Activated T-helper 2 cell treated with anti-CD3 and anti-CD28 coated beads, Interferon-gamma antibody, Interleukin-2, Interleukin-4, amounts not matched to agents 10 μg/mL and 5 μg/mL and 100 μg/mL, durations not matched to agents 14 hours and 24 hours and 36 hours (primary cell): ENCODE results near the gene SERPING1. TPM values are rescaled to one million over a fixed set of nuclear protein-coding genes. Genes with fewer than 3 reads are reported as not detected.
"Not testable (repeated sequence)": the region's sequence is repeated elsewhere in the genome, so short reads cannot be mapped to it uniquely, and the experiment has no call there.

Experiments
- DNase-seq: peaks from one replicate; pipeline ENCODE4 v3.0.0; 2021; ENCODE audit warnings: low spot score
- H3K27ac Mint-ChIP-seq: one replicate; pipeline ENCODE4 v1.8.0; 2021; ENCODE audit warnings: mixed read lengths
- H3K27me3 Mint-ChIP-seq: one replicate; pipeline ENCODE4 v1.8.0; 2021; ENCODE audit warnings: low read depth, mixed read lengths
- H3K36me3 Mint-ChIP-seq: one replicate; pipeline ENCODE4 v1.8.0; 2021; ENCODE audit warnings: low read depth, mixed read lengths
- H3K4me1 Mint-ChIP-seq: one replicate; pipeline ENCODE4 v1.8.0; 2021; ENCODE audit warnings: low read depth, mixed read lengths
- H3K4me3 Mint-ChIP-seq: one replicate; pipeline ENCODE4 v1.8.0; 2021; ENCODE audit warnings: low read depth, mild to moderate bottlenecking, moderate library complexity, mixed read lengths
- H3K9me3 Mint-ChIP-seq: one replicate; pipeline ENCODE4 v1.8.0; 2021; ENCODE audit warnings: mixed read lengths
- intact Hi-C: fragments of 100-400 bp; cut with micrococcal nuclease; formaldehyde crosslinking; loops from one replicate; pipeline ENCODE4 v1.15.1; 2023
- total RNA-seq: library from RNA; stranded (reverse); gene quantifications from 2 replicates; pipeline ENCODE4 v1.2.3, GENCODE V29; 2022

Gene SERPING1
- total RNA-seq, 1 donor from 2014 or later: not detected

DNA sequence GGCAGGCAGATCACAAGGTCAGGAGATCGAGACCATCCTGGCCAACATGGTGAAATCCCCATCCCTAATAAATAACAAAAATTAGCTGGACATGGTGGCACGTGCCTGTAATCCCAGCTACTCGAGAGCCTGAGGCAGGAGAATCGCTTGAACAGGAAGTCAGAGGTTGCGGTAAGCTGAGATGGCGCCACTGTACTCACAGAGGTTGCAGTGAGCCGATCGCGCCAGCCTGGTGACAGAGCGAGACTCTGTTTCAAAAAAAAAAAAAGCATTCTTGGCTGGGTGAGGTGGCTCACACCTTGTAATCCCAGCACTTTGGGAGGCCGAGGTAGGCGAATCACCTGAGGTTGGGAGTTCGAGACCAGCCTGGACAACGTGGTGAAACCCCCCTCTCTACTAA is 54.7 kb downstream of the SERPING1 start:
- H3K4me3 Mint-ChIP-seq, H3K9me3 Mint-ChIP-seq, H3K36me3 Mint-ChIP-seq, H3K27ac Mint-ChIP-seq, DNase-seq, intact Hi-C loops: not testable (repeated sequence)
- peaks cover 46% of the 10 kb centered on the region for H3K4me1 Mint-ChIP-seq
- peaks cover 17% of the 10 kb centered on the region for H3K27me3 Mint-ChIP-seq

GRCh38 chr11:57652662-57653061 is 55.2 kb downstream of the SERPING1 start:
- no peak overlapping the region for H3K27ac Mint-ChIP-seq
- H3K4me1 Mint-ChIP-seq: peaks cover 44% of the 10 kb centered on the region
- H3K4me3 Mint-ChIP-seq: no peak overlapping the region
- H3K27me3 Mint-ChIP-seq: peaks cover 12% of the 10 kb centered on the region
- intact Hi-C loops: no loop called here
- no peak for DNase-seq
- H3K36me3 Mint-ChIP-seq: peaks cover 2% of the 10 kb centered on the region
- H3K9me3 Mint-ChIP-seq: no peaks in the 10 kb centered on the region

GRCh38 chr11:57653163-57653562 is 55.7 kb downstream of the SERPING1 start:
- Mint-ChIP-seq H3K27me3 (peaks cover 7% of the 10 kb centered on the region), H3K9me3 (no peaks in the 10 kb centered on the region), H3K36me3 (peaks cover 5% of the 10 kb centered on the region), H3K27ac (no peak overlapping the region), H3K4me1 (peaks cover 43% of the 10 kb centered on the region), H3K4me3 (no peak overlapping the region)
- intact Hi-C loops: no loop called here
- no peak for DNase-seq

GRCh38 chr11:57656885-57657193 is 59.4 kb downstream of the SERPING1 start:
- intact Hi-C loops: loop anchor here (1.0 to 2.0 kb wide), 5 partner anchors 10 to 921 kb away; partner anchors contain the start of genes MED19, SELENOH, TIMM10 and TMX2
- no peak for DNase-seq
- peaks cover 30% of the 10 kb centered on the region for H3K36me3 Mint-ChIP-seq
- no peaks in the 10 kb centered on the region for H3K9me3 Mint-ChIP-seq
- H3K27ac Mint-ChIP-seq: peak overlapping the region; percentile 60
- H3K4me3 Mint-ChIP-seq: peak overlapping the region; percentile 54
- no peaks in the 10 kb centered on the region for H3K27me3 Mint-ChIP-seq
- peaks cover 26% of the 10 kb centered on the region for H3K4me1 Mint-ChIP-seq

- H3K27ac Mint-ChIP-seq: peak within 1 kb of the TSS; percentile 94
- peaks cover 26% of the 10 kb centered on the region for H3K4me1 Mint-ChIP-seq
- H3K4me3 Mint-ChIP-seq: peak within 1 kb of the TSS; percentile 99
- DNase-seq: peak; percentile 99
- peaks cover 34% of the 10 kb centered on the region for H3K36me3 Mint-ChIP-seq
- no peaks in the 10 kb centered on the region for H3K9me3 Mint-ChIP-seq
- intact Hi-C loops: loop anchor here (1.0 to 2.0 kb wide), 5 partner anchors 10 to 921 kb away; partner anchors contain the start of genes MED19, SELENOH, TIMM10 and TMX2
- no peaks in the 10 kb centered on the region for H3K27me3 Mint-ChIP-seq
Observed at GRCh38 chr11:57657194-57658022, 59.9 kb downstream of the SERPING1 start, which contains the start of gene CLP1. Gene CLP1, plus strand, starts transcription at chr11:57657762. Its CDS starts 1,715 bp downstream, at chr11:57659477.

- no peak for DNase-seq
Observed at GRCh38 chr11:57658023-57658361, 60.5 kb downstream of the SERPING1 start.

DNA sequence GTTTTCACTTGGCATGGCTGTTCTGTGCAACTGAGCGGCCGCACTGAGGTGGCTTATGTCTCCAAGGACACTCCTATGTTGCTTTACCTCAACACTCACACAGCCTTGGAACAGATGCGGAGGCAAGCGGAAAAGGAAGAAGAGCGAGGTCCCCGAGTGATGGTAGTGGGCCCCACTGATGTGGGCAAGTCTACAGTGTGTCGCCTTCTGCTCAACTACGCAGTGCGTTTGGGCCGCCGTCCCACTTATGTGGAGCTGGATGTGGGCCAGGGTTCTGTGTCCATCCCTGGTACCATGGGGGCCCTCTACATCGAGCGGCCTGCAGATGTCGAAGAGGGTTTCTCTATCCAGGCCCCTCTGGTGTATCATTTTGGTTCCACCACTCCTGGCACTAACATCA is 62.2 kb downstream of the SERPING1 start:
- H3K27me3 Mint-ChIP-seq: no peaks in the 10 kb centered on the region
- DNase-seq: no peak
- H3K4me3 Mint-ChIP-seq: no peak overlapping the region
- intact Hi-C loops: loop anchor here (10.0 kb wide), 1 partner anchor 1485 kb away; the partner anchor contains the start of gene FAM111A
- H3K36me3 Mint-ChIP-seq: peaks cover 39% of the 10 kb centered on the region
- no peak overlapping the region for H3K27ac Mint-ChIP-seq
- peaks cover 20% of the 10 kb centered on the region for H3K4me1 Mint-ChIP-seq
- no peaks in the 10 kb centered on the region for H3K9me3 Mint-ChIP-seq

More at GRCh38 chr11:57658023-57658361, 60.5 kb downstream of the SERPING1 start:
- H3K4me1 Mint-ChIP-seq: peaks cover 22% of the 10 kb centered on the region
- H3K27me3 Mint-ChIP-seq: no peaks in the 10 kb centered on the region
- H3K9me3 Mint-ChIP-seq: no peaks in the 10 kb centered on the region
- peaks cover 39% of the 10 kb centered on the region for H3K36me3 Mint-ChIP-seq
- intact Hi-C loops: no loop called here
- peak overlapping the region; percentile 94 for H3K27ac Mint-ChIP-seq
- peak overlapping the region; percentile 99 for H3K4me3 Mint-ChIP-seq

- no peaks in the 10 kb centered on the region for H3K9me3 Mint-ChIP-seq
- no peaks in the 10 kb centered on the region for H3K27me3 Mint-ChIP-seq
- DNase-seq: no peak
- H3K4me3 Mint-ChIP-seq: no peak overlapping the region
- H3K27ac Mint-ChIP-seq: no peak overlapping the region
- intact Hi-C loops: loop anchor here (10.0 kb wide), 1 partner anchor 1482 kb away; the partner anchor contains the start of gene FAM111A
- peaks cover 36% of the 10 kb centered on the region for H3K36me3 Mint-ChIP-seq
- peaks cover 21% of the 10 kb centered on the region for H3K4me1 Mint-ChIP-seq
Observed at GRCh38 chr11:57662893-57663292, 65.4 kb downstream of the SERPING1 start.

DNA sequence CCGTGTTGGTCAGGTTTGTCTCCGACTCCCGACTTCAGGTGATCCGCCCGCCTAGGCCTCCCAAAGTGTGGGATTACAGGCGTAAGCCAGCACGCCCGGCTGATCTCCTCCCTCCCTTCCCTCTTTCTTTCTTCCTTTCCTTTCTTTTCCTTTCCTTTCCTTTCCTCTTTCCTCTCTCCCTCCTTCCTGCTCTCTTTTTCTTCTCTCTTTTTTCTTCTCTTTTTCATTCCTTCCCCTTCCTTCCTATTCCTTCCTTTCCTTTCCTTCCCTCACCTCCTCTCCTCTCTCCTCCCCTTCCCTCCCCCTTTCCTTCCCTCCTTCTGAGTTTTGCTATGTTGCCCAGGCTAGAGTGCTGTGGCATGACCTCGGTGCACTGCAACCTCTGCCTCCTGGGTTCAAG is 66.5 kb downstream of the SERPING1 start:
- intact Hi-C loops: loop anchor here (10.0 kb wide), 1 partner anchor 1481 kb away; the partner anchor contains the start of gene FAM111A
- Mint-ChIP-seq H3K27me3 (no peaks in the 10 kb centered on the region), H3K27ac (no peak overlapping the region), H3K9me3 (no peaks in the 10 kb centered on the region), H3K4me1 (peaks cover 19% of the 10 kb centered on the region), H3K36me3 (peaks cover 36% of the 10 kb centered on the region), H3K4me3 (no peak overlapping the region)
- DNase-seq: no peak

Other genes with a start within 250 kb of the SERPING1 start
- gene PRG3, start 216.5 kb upstream of the SERPING1 start, total RNA-seq: not detected in 2 replicates
- 0.18 TPM in 1 of 2 replicates, not detected in the other for gene PRG2, start 207.0 kb upstream of the SERPING1 start, total RNA-seq
- gene SLC43A3, start 170.6 kb upstream of the SERPING1 start, total RNA-seq: 174 and 189 TPM in 2 replicates
- gene RTN4RL2, start 137.2 kb upstream of the SERPING1 start, total RNA-seq: 0.18 TPM in 1 of 2 replicates, not detected in the other
- 27.6 and 30.9 TPM in 2 replicates for gene SLC43A1, start 82.0 kb upstream of the SERPING1 start, total RNA-seq
- 76.9 and 90.0 TPM in 2 replicates for gene TIMM10, start 66.9 kb upstream of the SERPING1 start, total RNA-seq
- not detected in 2 replicates for gene SMTNL1, start 60.1 kb upstream of the SERPING1 start, total RNA-seq
- 135 and 137 TPM in 2 replicates for gene UBE2L6, start 30.0 kb upstream of the SERPING1 start, total RNA-seq
- gene YPEL4, start 52.2 kb downstream of the SERPING1 start, total RNA-seq: 0.37 and 0.64 TPM in 2 replicates
- 17.7 and 19.9 TPM in 2 replicates for gene CLP1, start 60.1 kb downstream of the SERPING1 start, total RNA-seq
- 64.7 and 69.9 TPM in 2 replicates for gene ZDHHC5, start 70.4 kb downstream of the SERPING1 start, total RNA-seq
- gene MED19, start 114.5 kb downstream of the SERPING1 start, total RNA-seq: 13.0 and 14.1 TPM in 2 replicates
- gene TMX2, start 114.9 kb downstream of the SERPING1 start, total RNA-seq: 74.6 and 80.0 TPM in 2 replicates
- 179 and 183 TPM in 2 replicates for gene SELENOH, start 143.8 kb downstream of the SERPING1 start, total RNA-seq
- gene BTBD18, start 154.1 kb downstream of the SERPING1 start, total RNA-seq: not detected in 2 replicates
- gene CTNND1, start 164.1 kb downstream of the SERPING1 start, total RNA-seq: 6.2 and 7.5 TPM in 2 replicates